Measurements from ENCODE around the gene CYP2S1.
"Not testable (repeated sequence)": the region's sequence is repeated elsewhere in the genome, so short reads cannot be mapped to it uniquely, and the experiment has no call there.

Gene CYP2S1

DNA sequence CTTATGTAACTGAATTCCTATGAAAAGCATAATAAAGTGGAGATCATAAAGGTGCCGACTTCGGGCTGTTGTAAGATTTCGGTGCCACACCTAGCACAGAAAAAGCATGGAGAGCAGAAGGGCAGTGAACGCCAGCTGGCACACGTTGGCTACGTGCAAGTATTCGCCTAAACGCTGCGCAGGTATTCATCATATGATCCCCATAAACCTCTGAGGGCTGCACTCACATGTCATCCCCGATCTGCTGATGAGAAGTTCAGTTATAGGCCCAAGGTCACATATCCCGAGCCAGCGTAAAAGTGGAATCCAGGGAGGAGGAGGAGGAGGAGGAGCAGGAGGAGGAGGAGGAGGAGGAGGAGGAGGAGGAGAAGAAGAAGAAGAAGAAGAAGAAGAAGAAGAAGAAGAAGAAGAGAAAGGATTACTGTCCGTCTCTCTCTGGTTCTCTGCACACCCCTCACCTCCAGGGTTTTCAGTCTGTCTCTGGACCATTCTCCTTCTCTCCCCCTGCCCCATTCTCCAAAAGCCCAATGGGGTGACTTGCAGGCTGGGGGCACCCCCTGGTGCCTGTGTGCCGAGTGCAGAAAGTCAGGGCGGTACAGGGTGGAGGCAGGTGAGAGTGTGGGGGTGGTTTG, 18.6 kb upstream of the CYP2S1 start:
- H3K4me1 ChIP-seq (ENCODE audit: insufficient read depth, low read length, poor library complexity, severe bottlenecking), result no peaks in the 10 kb centered on the region
- H3K27me3 ChIP-seq (ENCODE audit: insufficient read depth, low read length, poor library complexity, severe bottlenecking), result no peaks in the 10 kb centered on the region
- H4K20me1 ChIP-seq (ENCODE audit: insufficient read depth, low read length, poor library complexity, severe bottlenecking), result no peaks in the 10 kb centered on the region
- TF ChIP-seq, protein P1, sequence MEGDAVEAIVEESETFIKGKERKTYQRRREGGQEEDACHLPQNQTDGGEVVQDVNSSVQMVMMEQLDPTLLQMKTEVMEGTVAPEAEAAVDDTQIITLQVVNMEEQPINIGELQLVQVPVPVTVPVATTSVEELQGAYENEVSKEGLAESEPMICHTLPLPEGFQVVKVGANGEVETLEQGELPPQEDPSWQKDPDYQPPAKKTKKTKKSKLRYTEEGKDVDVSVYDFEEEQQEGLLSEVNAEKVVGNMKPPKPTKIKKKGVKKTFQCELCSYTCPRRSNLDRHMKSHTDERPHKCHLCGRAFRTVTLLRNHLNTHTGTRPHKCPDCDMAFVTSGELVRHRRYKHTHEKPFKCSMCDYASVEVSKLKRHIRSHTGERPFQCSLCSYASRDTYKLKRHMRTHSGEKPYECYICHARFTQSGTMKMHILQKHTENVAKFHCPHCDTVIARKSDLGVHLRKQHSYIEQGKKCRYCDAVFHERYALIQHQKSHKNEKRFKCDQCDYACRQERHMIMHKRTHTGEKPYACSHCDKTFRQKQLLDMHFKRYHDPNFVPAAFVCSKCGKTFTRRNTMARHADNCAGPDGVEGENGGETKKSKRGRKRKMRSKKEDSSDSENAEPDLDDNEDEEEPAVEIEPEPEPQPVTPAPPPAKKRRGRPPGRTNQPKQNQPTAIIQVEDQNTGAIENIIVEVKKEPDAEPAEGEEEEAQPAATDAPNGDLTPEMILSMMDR (conservative IDR thresholded peaks at IDR 0.05; ENCODE audit: low read length), result no peak
- no peak for TF ChIP-seq EZH2phosphoT487 (IDR thresholded peaks at IDR 0.05; ENCODE audit: borderline replicate concordance)
- no peaks in the 10 kb centered on the region for H3K9me3 ChIP-seq (ENCODE audit: insufficient read depth, low read depth, low read length)
- H2AFZ ChIP-seq (ENCODE audit: low read length), result no peak overlapping the region
- no peaks in the 10 kb centered on the region for H3K36me3 ChIP-seq (ENCODE audit: insufficient read depth, low read length)
- no peak overlapping the region for H3K4me2 ChIP-seq (ENCODE audit: low read depth, low read length, poor library complexity, severe bottlenecking)
- no peak overlapping the region for H3K9ac ChIP-seq (ENCODE audit: low read depth, low read length, poor library complexity, severe bottlenecking)
- H3F3A ChIP-seq (ENCODE audit: low read depth), result no peaks in the 10 kb centered on the region
- H3K4me3 ChIP-seq (ENCODE audit: low read length, poor library complexity, severe bottlenecking), result no peak overlapping the region
- no peaks in the 10 kb centered on the region for H3K9me2 ChIP-seq (replicated peaks; ENCODE audit: low read depth, low read length)
- no peaks in the 10 kb centered on the region for H3K79me2 ChIP-seq (ENCODE audit: insufficient read depth, low read length)

DNA sequence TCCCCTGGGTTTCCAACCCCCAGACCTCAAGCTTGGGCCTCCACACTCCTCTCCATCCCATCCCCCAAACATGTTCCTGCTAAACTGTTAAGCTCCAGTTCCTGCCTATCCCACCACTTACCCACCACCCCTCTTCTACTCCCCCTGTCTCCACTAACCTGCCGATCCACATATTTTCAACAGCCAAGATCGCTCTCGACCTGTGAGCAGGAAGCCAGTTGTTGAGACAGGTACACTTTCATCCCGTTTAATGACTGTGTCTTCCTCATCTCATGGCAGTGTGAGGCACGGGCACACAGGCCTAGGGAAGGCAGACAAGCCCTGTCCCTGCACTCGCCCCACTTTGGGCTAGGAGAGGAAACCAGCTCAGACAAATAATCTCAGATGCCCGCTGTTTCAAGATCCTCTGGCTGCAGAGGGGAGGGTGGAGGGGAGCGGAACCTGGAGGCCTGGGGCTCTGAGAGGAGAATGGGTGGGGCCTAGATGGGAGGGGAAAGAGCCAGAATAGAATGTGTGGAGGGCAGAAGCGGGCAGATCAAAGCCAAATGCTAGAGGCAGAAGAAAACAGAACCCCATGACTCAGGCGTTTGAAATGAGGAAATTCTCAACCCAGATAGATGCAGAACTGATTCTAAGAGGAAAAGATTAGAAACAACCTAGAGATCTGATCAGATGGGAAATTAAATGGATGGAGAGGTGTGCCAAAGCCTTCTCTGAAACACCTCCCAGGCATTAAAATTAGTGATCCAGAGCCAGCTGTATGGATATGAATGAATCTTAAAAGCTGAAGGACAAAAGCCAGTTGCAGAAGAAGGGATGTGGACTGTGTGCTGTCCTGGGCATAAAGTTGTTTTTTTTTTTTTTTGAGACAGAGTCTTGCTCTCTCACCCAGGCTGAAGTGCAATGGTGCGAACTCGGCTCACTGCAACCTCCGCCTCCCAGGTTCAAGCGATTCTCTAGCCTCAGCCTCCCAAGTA, 16.9 kb upstream of the CYP2S1 start:
- TF ChIP-seq EZH2phosphoT487 (IDR thresholded peaks at IDR 0.05; ENCODE audit: borderline replicate concordance), result no peak
- TF ChIP-seq, protein P1 (conservative IDR thresholded peaks at IDR 0.05; ENCODE audit: low read length), result no peak
- H4K20me1 ChIP-seq (ENCODE audit: insufficient read depth, low read length, poor library complexity, severe bottlenecking), result no peaks in the 10 kb centered on the region
- no peak overlapping the region for H3K4me3 ChIP-seq (ENCODE audit: low read length, poor library complexity, severe bottlenecking)
- no peaks in the 10 kb centered on the region for H3K27me3 ChIP-seq (ENCODE audit: insufficient read depth, low read length, poor library complexity, severe bottlenecking)
- no peak overlapping the region for H3K9ac ChIP-seq (ENCODE audit: low read depth, low read length, poor library complexity, severe bottlenecking)
- H3K9me3 ChIP-seq (ENCODE audit: insufficient read depth, low read depth, low read length), result no peaks in the 10 kb centered on the region
- no peaks in the 10 kb centered on the region for H3K9me2 ChIP-seq (replicated peaks; ENCODE audit: low read depth, low read length)
- H3K36me3 ChIP-seq (ENCODE audit: insufficient read depth, low read length), result no peaks in the 10 kb centered on the region
- no peak overlapping the region for H3K4me2 ChIP-seq (ENCODE audit: low read depth, low read length, poor library complexity, severe bottlenecking)
- H3F3A ChIP-seq (ENCODE audit: low read depth), result no peaks in the 10 kb centered on the region
- H2AFZ ChIP-seq (ENCODE audit: low read length), result no peak overlapping the region; the same call in 1 of the 2 replicates
- no peaks in the 10 kb centered on the region for H3K79me2 ChIP-seq (ENCODE audit: insufficient read depth, low read length)
- no peaks in the 10 kb centered on the region for H3K4me1 ChIP-seq (ENCODE audit: insufficient read depth, low read length, poor library complexity, severe bottlenecking)

DNA sequence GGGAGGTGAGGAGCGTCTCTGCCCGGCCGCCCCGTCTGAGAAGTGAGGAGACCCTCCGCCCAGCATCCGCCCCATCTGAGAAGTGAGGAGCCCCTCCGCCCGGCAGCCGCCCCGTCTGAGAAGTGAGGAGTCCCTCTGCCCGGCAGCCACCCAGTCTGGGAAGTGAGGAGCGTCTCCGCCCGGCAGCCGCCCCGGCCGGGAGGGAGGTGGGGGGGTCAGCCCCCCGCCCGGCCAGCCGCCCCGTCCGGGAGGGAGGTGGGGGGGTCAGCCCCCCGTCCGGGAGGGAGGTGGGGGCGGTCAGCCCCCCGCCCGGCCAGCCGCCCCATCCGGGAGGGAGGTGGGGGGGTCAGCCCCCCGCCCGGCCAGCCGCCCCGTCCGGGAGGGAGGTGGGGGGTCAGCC, 12.8 kb upstream of the CYP2S1 start:
- H3K9me2 ChIP-seq (replicated peaks; ENCODE audit: low read depth, low read length); H3K4me1 ChIP-seq (ENCODE audit: insufficient read depth, low read length, poor library complexity, severe bottlenecking); H3K79me2 ChIP-seq (ENCODE audit: insufficient read depth, low read length); H2AFZ ChIP-seq (ENCODE audit: low read length); H3K9ac ChIP-seq (ENCODE audit: low read depth, low read length, poor library complexity, severe bottlenecking); H3F3A ChIP-seq (ENCODE audit: low read depth); H3K9me3 ChIP-seq (ENCODE audit: insufficient read depth, low read depth, low read length); H3K27me3 ChIP-seq (ENCODE audit: insufficient read depth, low read length, poor library complexity, severe bottlenecking); H3K4me3 ChIP-seq (ENCODE audit: low read length, poor library complexity, severe bottlenecking); H3K36me3 ChIP-seq (ENCODE audit: insufficient read depth, low read length); H3K4me2 ChIP-seq (ENCODE audit: low read depth, low read length, poor library complexity, severe bottlenecking); H4K20me1 ChIP-seq (ENCODE audit: insufficient read depth, low read length, poor library complexity, severe bottlenecking): not testable (repeated sequence)
